ENCODE measurements around the gene CHMP4B.

CHMP4B gene

DNA sequence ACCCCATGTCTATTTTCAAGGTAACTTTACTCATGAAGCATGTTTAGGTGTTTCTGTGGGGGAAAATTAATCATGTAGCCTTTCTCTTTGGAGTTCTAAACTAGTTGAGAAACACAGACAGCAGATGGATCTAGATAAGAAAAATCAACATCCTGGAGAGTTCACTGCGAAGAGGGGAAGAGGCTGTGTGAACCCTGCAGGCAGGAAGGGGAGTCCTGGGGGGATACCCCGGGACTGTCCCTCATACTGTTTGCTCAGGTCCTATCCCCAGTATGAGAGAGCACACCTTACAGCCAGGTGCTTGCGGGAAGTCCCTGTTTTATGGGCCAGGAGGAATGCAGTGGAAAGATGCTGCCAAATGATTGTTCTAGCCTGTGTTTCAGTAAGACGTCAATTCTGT lies 32.7 kb downstream of the CHMP4B start:
- no peak for TF ChIP-seq TAF1 (IDR thresholded peaks at IDR 0.05; ENCODE audit: borderline replicate concordance, insufficient read depth, low read length)
- TF ChIP-seq FOXP2 (optimal IDR thresholded peaks at IDR 0.05; ENCODE audit: borderline replicate concordance, extremely low read depth, extremely low read length, insufficient read depth), result no peak
- no peak for TF ChIP-seq POLR2AphosphoS5 (IDR thresholded peaks at IDR 0.05; ENCODE audit: low read depth, low read length)
- TF ChIP-seq, protein P1, sequence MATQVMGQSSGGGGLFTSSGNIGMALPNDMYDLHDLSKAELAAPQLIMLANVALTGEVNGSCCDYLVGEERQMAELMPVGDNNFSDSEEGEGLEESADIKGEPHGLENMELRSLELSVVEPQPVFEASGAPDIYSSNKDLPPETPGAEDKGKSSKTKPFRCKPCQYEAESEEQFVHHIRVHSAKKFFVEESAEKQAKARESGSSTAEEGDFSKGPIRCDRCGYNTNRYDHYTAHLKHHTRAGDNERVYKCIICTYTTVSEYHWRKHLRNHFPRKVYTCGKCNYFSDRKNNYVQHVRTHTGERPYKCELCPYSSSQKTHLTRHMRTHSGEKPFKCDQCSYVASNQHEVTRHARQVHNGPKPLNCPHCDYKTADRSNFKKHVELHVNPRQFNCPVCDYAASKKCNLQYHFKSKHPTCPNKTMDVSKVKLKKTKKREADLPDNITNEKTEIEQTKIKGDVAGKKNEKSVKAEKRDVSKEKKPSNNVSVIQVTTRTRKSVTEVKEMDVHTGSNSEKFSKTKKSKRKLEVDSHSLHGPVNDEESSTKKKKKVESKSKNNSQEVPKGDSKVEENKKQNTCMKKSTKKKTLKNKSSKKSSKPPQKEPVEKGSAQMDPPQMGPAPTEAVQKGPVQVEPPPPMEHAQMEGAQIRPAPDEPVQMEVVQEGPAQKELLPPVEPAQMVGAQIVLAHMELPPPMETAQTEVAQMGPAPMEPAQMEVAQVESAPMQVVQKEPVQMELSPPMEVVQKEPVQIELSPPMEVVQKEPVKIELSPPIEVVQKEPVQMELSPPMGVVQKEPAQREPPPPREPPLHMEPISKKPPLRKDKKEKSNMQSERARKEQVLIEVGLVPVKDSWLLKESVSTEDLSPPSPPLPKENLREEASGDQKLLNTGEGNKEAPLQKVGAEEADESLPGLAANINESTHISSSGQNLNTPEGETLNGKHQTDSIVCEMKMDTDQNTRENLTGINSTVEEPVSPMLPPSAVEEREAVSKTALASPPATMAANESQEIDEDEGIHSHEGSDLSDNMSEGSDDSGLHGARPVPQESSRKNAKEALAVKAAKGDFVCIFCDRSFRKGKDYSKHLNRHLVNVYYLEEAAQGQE (IDR thresholded peaks at IDR 0.05; ENCODE audit: insufficient read depth in 1 of 2, low read depth in 2 of 2, low read length in 2 of 2), result no peak
- no peak for TF ChIP-seq SIN3A (IDR thresholded peaks at IDR 0.05; ENCODE audit: borderline replicate concordance, insufficient read depth, low read length)

DNA sequence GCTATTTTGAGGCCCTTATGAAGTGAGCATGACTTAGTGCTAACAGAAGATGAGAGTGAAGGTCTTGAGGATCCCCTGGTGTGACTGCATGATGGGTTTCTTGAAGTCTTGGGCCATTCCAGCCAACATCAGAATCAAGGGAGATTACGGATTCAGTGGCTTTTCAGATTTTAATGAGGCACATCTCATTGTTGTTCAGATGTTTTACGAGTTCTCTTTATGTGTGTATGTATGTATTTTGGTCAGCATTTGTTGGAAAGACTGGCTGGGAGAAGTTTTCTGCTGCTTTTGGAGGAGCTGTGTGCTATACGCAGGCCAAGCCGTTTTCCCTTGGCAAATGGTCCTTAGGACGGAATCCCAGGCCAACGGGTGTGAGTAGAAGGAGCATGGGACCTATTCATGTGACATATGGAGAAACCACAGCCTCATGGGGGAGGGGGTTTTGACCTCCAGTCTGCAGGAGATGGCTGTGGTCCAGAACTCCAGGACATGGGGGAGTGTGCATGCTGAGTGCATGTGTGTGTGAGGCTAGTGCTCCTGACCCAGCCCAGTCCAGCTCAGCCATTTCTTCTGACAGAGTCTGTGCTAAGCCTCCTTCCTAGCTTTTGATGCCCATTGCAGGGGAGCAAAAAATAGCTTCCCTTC lies 35.3 kb downstream of the CHMP4B start:
- no peak for TF ChIP-seq FOXP2 (optimal IDR thresholded peaks at IDR 0.05; ENCODE audit: borderline replicate concordance, extremely low read depth, extremely low read length, insufficient read depth)
- TF ChIP-seq POLR2AphosphoS5 (IDR thresholded peaks at IDR 0.05; ENCODE audit: low read depth, low read length), result no peak
- no peak for TF ChIP-seq SIN3A (IDR thresholded peaks at IDR 0.05; ENCODE audit: borderline replicate concordance, insufficient read depth, low read length)
- TF ChIP-seq, protein P1 (IDR thresholded peaks at IDR 0.05; ENCODE audit: insufficient read depth in 1 of 2, low read depth in 2 of 2, low read length in 2 of 2), result no peak
- no peak for TF ChIP-seq TAF1 (IDR thresholded peaks at IDR 0.05; ENCODE audit: borderline replicate concordance, insufficient read depth, low read length)

DNA sequence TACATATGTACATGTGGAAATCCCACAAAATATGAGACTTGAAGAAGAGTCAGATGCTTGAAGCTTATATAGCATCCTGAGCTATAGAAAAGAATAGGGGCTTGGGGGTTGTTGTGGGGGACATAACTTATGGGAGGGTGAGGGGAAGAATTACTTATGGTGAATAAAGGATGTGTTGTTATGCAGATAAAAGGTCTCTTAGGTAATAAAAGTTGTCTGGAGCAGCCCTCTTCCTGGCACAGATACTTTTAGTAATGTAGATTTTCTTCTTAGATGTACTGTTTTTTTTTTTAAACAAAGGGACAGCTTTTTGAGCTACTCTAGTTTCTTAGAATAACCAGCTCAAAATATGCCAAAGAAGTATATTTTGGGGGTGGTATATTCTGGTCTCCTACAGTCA lies 35.9 kb downstream of the CHMP4B start:
- TF ChIP-seq POLR2AphosphoS5 (IDR thresholded peaks at IDR 0.05; ENCODE audit: low read depth, low read length), result no peak
- TF ChIP-seq, protein P1 (IDR thresholded peaks at IDR 0.05; ENCODE audit: insufficient read depth in 1 of 2, low read depth in 2 of 2, low read length in 2 of 2), result no peak
- no peak for TF ChIP-seq FOXP2 (optimal IDR thresholded peaks at IDR 0.05; ENCODE audit: borderline replicate concordance, extremely low read depth, extremely low read length, insufficient read depth)
- TF ChIP-seq TAF1 (IDR thresholded peaks at IDR 0.05; ENCODE audit: borderline replicate concordance, insufficient read depth, low read length), result no peak
- TF ChIP-seq SIN3A (IDR thresholded peaks at IDR 0.05; ENCODE audit: borderline replicate concordance, insufficient read depth, low read length), result no peak

- no peak for TF ChIP-seq TAF1 (IDR thresholded peaks at IDR 0.05; ENCODE audit: borderline replicate concordance, insufficient read depth, low read length)
- no peak for TF ChIP-seq POLR2AphosphoS5 (IDR thresholded peaks at IDR 0.05; ENCODE audit: low read depth, low read length)
- TF ChIP-seq, protein P1 (IDR thresholded peaks at IDR 0.05; ENCODE audit: insufficient read depth in 1 of 2, low read depth in 2 of 2, low read length in 2 of 2), result no peak
- TF ChIP-seq FOXP2 (optimal IDR thresholded peaks at IDR 0.05; ENCODE audit: borderline replicate concordance, extremely low read depth, extremely low read length, insufficient read depth), result no peak
- TF ChIP-seq SIN3A (IDR thresholded peaks at IDR 0.05; ENCODE audit: borderline replicate concordance, insufficient read depth, low read length), result no peak
Observed at GRCh38 chr20:33848391-33848790, 37.2 kb downstream of the CHMP4B start.
